Immature natural killer cell (primary cell): Measurements from ENCODE around the gene TNFRSF11A. TPM values are rescaled to one million over a fixed set of nuclear protein-coding genes. Genes with fewer than 3 reads are reported as not detected.

Experiments
- DNase-seq, 3 donors: peaks; one replicate each; pipeline ENCODE4 v3.0.0; 2022; ENCODE audit warnings: mixed read lengths in 1 of 3
- H3K27ac Mint-ChIP-seq, 6 donors: one replicate each; pipeline ENCODE4 v1.8.0; 2020; ENCODE audit warnings: mixed read lengths in 6 of 6, mild to moderate bottlenecking in 5 of 6, inconsistent platforms in 4 of 6, moderate library complexity in 3 of 6
- H3K27me3 Mint-ChIP-seq, 3 donors: one replicate each; pipeline ENCODE4 v1.8.0; 2020 to 2021; ENCODE audit warnings: low read depth in 3 of 3, mild to moderate bottlenecking in 3 of 3, mixed read lengths in 3 of 3, moderate library complexity in 3 of 3, inconsistent platforms in 1 of 3
- H3K36me3 Mint-ChIP-seq, 3 donors: one replicate each; pipeline ENCODE4 v1.8.0; 2020; ENCODE audit warnings: mixed read lengths in 3 of 3, inconsistent platforms in 2 of 3, mild to moderate bottlenecking in 2 of 3
- H3K4me1 Mint-ChIP-seq, 2 donors: one replicate each; pipeline ENCODE4 v1.8.0; 2020; ENCODE audit warnings: inconsistent platforms in 2 of 2, mild to moderate bottlenecking in 2 of 2, mixed read lengths in 2 of 2, moderate library complexity in 1 of 2
- H3K4me3 Mint-ChIP-seq, 5 donors: one replicate each; pipeline ENCODE4 v1.8.0; 2020; ENCODE audit warnings: mild to moderate bottlenecking in 5 of 5, mixed read lengths in 5 of 5, inconsistent platforms in 3 of 5, moderate library complexity in 3 of 5
- H3K9me3 Mint-ChIP-seq, 6 donors: one replicate each; pipeline ENCODE4 v1.8.0; 2020; ENCODE audit warnings: mild to moderate bottlenecking in 6 of 6, mixed read lengths in 6 of 6, inconsistent platforms in 4 of 6, moderate library complexity in 3 of 6
- polyA plus RNA-seq, 3 donors: library from polyadenylated mRNA; unstranded; fragments of 300-500 nt; fragmentation: Illumina TruSeq; gene quantifications; one replicate each; pipeline ENCODE4 v1.2.3, GENCODE V29; 2021

The TNFRSF11A gene
- polyA plus RNA-seq, 3 donors from 2014 or later: 13.5 to 23.3 (median 16.8) TPM

DNA sequence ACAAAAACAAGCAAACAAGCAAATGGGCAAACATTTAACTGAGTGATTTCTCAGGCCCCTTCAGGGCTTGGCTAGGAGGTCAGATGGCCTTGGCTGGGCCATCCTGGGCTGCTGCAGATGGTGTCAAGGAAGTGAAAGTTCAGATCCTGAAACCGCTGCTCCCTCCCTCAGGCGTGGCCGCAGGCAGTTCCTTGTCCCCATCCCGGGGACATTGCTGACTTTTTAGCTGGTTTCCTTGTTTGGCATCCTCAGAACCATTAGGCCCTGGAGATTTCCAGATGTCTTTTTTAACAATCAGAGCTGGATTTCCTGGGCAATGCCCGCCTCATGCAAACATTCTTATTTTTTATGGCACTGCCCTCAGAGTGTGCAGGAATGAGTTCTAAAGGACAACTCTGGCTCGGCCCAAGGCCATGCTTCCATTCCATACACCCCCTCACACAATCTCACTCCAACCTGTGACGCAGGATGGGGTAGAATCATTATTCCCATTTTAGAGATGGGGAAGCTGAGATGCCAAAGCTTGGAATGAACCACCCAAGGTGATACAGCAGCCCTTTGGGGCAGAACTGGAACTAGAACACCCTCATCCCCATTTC, 111.6 kb downstream of the TNFRSF11A start:
- Mint-ChIP-seq H3K9me3 (no peaks in the 10 kb centered on the region), H3K4me3 (no peak overlapping the region), H3K4me1 (no peaks in the 10 kb centered on the region), H3K27ac (no peak overlapping the region), H3K27me3 (peaks cover 1 to 4% (median 2%) of the 10 kb centered on the region in 3 donors), H3K36me3 (no peaks in the 10 kb centered on the region)
- DNase-seq: no peak

GRCh38 chr18:62437235-62438017, 112.3 kb downstream of the TNFRSF11A start:
- no peaks in the 10 kb centered on the region for H3K9me3 Mint-ChIP-seq
- no peak for DNase-seq
- H3K36me3 Mint-ChIP-seq: no peaks in the 10 kb centered on the region
- H3K4me1 Mint-ChIP-seq: no peaks in the 10 kb centered on the region
- peaks cover 1 to 5% (median 2%) of the 10 kb centered on the region in 3 donors for H3K27me3 Mint-ChIP-seq
- no peak overlapping the region for H3K4me3 Mint-ChIP-seq
- H3K27ac Mint-ChIP-seq: no peak overlapping the region

GRCh38 chr18:62438018-62438329, 112.9 kb downstream of the TNFRSF11A start:
- Mint-ChIP-seq H3K27me3 (peaks cover 2 to 5% (median 4%) of the 10 kb centered on the region in 3 donors), H3K27ac (no peak overlapping the region)

DNA sequence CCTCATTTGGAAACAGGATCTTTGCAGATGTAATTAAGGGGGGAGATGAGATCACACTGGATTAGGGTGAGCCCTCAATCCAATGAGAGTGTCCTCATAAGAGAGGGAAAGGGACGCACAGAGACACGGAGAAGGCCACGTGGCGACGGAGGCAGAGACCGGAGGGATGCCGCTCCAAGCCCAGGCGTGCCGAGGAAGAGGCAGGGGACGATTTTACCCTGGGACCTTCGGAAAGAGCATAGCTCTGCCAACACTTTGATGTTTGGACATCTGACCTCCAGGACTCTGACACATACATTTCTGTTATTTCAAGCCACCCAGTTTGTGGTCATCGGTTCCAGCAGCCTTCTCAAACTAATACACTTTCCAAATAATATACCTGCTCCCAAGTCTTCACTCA, 113.3 kb downstream of the TNFRSF11A start:
- Mint-ChIP-seq H3K27me3 (peaks cover 2 to 6% (median 5%) of the 10 kb centered on the region in 3 donors), H3K36me3 (no peaks in the 10 kb centered on the region), H3K4me1 (no peaks in the 10 kb centered on the region), H3K9me3 (no peaks in the 10 kb centered on the region), H3K27ac (no peak overlapping the region), H3K4me3 (no peak overlapping the region)
- no peak for DNase-seq

More at GRCh38 chr18:62438018-62438329, 112.9 kb downstream of the TNFRSF11A start:
- H3K4me3 Mint-ChIP-seq: no peak overlapping the region
- no peaks in the 10 kb centered on the region for H3K4me1 Mint-ChIP-seq
- DNase-seq: no peak
- H3K36me3 Mint-ChIP-seq: no peaks in the 10 kb centered on the region
- no peaks in the 10 kb centered on the region for H3K9me3 Mint-ChIP-seq

GRCh38 chr18:62438866-62439265, 113.8 kb downstream of the TNFRSF11A start:
- Mint-ChIP-seq H3K4me3 (no peak overlapping the region), H3K4me1 (no peaks in the 10 kb centered on the region), H3K27me3 (peaks cover 2 to 6% (median 5%) of the 10 kb centered on the region in 3 donors), H3K36me3 (no peaks in the 10 kb centered on the region), H3K9me3 (no peaks in the 10 kb centered on the region), H3K27ac (no peak overlapping the region)
- DNase-seq: no peak

Other genes with a start within 250 kb of the TNFRSF11A start
- gene PIGN, start 138.3 kb upstream of the TNFRSF11A start, polyA plus RNA-seq: 10 to 100 TPM; 12.0 to 16.4 (median 13.8) TPM
- gene RELCH, start 138.1 kb upstream of the TNFRSF11A start, polyA plus RNA-seq: 1 to 10 TPM; 4.5 to 7.9 (median 6.2) TPM
- 1 to 10 TPM; 1.6 to 4.2 (median 2.1) TPM for gene ZCCHC2, start 197.7 kb downstream of the TNFRSF11A start, polyA plus RNA-seq